Panc1 (cell line): ENCODE results near the gene COL23A1. TPM values are rescaled to one million over a fixed set of nuclear protein-coding genes. Genes with fewer than 3 reads are reported as not detected.

Source experiments
- ATAC-seq: fragments of 200-7000 bp; cut with Tn5 transposase; 2 replicates; pipeline ENCODE4 v1.9.1; 2020; ENCODE audit warnings: mild to moderate bottlenecking, moderate library complexity
- BruUV-seq: library from RNA; stranded (reverse); fragments of 400-500 nt; replicated peaks from 2 replicates; lab custom pipeline; 2021; lab: Mats Ljungman, UMichigan
- CTCF ChIA-PET: fragments of 300-600 bp; sonication (Branson Sonifier 250); formaldehyde crosslinking; loops from one replicate; lab custom pipeline; 2022; ENCODE audit warnings: antibody characterized with exemption; lab: Charles Lee
- POLR2A ChIA-PET: fragments of 300-600 bp; sonication (Branson Sonifier 250); formaldehyde crosslinking; loops from one replicate; lab custom pipeline; 2022; ENCODE audit warnings: antibody characterized with exemption; lab: Charles Lee
- DNase-seq: peaks from one replicate; pipeline ENCODE4 v3.0.0-alpha.2; 2010; ENCODE audit warnings: low read depth, low spot score
- H3K27ac ChIP-seq: 2 replicates; pipeline ENCODE4 v1.5.1; 2011; ENCODE audit warnings: mild to moderate bottlenecking, low read length, inconsistent platforms
- H3K27me3 ChIP-seq: fragments of 200-500 bp; sonication (Bioruptor generic); 2 replicates; pipeline ENCODE4 v1.6.0; 2014; ENCODE audit warnings: low read length, inconsistent platforms; ENCODE audit not compliant: control insufficient read depth, insufficient read depth
- H3K36me3 ChIP-seq: fragments of 200-500 bp; sonication (Bioruptor generic); 2 replicates; pipeline ENCODE4 v1.5.1; 2014; ENCODE audit warnings: inconsistent platforms, mild to moderate bottlenecking, low read length, moderate library complexity; ENCODE audit not compliant: control insufficient read depth, insufficient read depth
- H3K4me1 ChIP-seq: 2 replicates; pipeline ENCODE4 v1.5.1; 2011; ENCODE audit warnings: inconsistent platforms, mild to moderate bottlenecking, low read length, moderate library complexity; ENCODE audit not compliant: control insufficient read depth, insufficient read depth
- H3K4me3 ChIP-seq, 2 experiments: 2 replicates each; pipeline ENCODE4 v1.5.1; 2011 to 2012; ENCODE audit warnings: low read depth in 2 of 2, low read length in 2 of 2, mild to moderate bottlenecking in 2 of 2, inconsistent platforms in 1 of 2, moderate library complexity in 1 of 2
- H3K9me3 ChIP-seq: fragments of 200-500 bp; sonication (Bioruptor generic); 2 replicates; pipeline ENCODE4 v1.5.1; 2014; ENCODE audit warnings: low read depth, mild to moderate bottlenecking, inconsistent platforms, low read length, moderate library complexity; ENCODE audit not compliant: control insufficient read depth, insufficient read depth
- CTCF ChIP-seq: fragments of 450-650 bp; IDR thresholded peaks from 2 replicates; pipeline ENCODE4 v1.5.1; 2017; ENCODE audit warnings: mild to moderate bottlenecking
- POLR2AphosphoS5 ChIP-seq: IDR thresholded peaks from 2 replicates; pipeline ENCODE4 v1.6.1; 2012; ENCODE audit warnings: mild to moderate bottlenecking, low read depth, low read length, moderate library complexity
- REST ChIP-seq, 2 experiments: IDR thresholded peaks; 2 replicates each; pipeline ENCODE4 v1.6.1; 2011 to 2012; ENCODE audit warnings: low read depth in 2 of 2, control low read depth in 1 of 2, low read length in 1 of 2, mild to moderate bottlenecking in 1 of 2, moderate library complexity in 1 of 2; ENCODE audit not compliant: insufficient read depth in 1 of 2
- SIN3A ChIP-seq: IDR thresholded peaks from 2 replicates; pipeline ENCODE4 v1.6.1; 2012; ENCODE audit warnings: low read depth, mild to moderate bottlenecking, low read length, moderate library complexity, borderline replicate concordance; ENCODE audit not compliant: insufficient read depth
- TCF7L2 ChIP-seq: IDR thresholded peaks from 2 replicates; pipeline ENCODE4 v1.6.1; 2011; ENCODE audit warnings: mild to moderate bottlenecking, low read depth, low read length, inconsistent platforms
- in situ Hi-C: cut with HindIII; loops from 2 replicates; pipeline ENCODE4 v1.10.0; 2016; ENCODE audit warnings: low sequenced_read_pairs, low pct_unique_long_range_greater_than_20kb
- intact Hi-C: fragments of 100-400 bp; cut with micrococcal nuclease; formaldehyde crosslinking; loops from one replicate; pipeline ENCODE4 v1.10.0; 2022; ENCODE audit not compliant: unreplicated experiment
- total RNA-seq: library from RNA; stranded (reverse); gene quantifications from one replicate; pipeline ENCODE4 v1.2.1, GENCODE V29; 2021; ENCODE audit not compliant: unreplicated experiment

Gene COL23A1
- total RNA-seq, 1 experiment from 2014 or later: 0.05 TPM

GRCh38 chr5:178372142-178372571, 218.0 kb downstream of the COL23A1 start:
- TF ChIP-seq TCF7L2 (no peak), CTCF (no peak), POLR2AphosphoS5 (no peak), SIN3A (no peak), REST (IDR thresholded peaks at IDR 0.05; ENCODE audit: insufficient read depth in 1 of 2, low read depth in 2 of 2, low read length in 1 of 2) (no peak)
- Histone ChIP-seq H3K27me3 (peaks cover 2% of the 10 kb centered on the region; the same call in 1 of the 2 replicates), H3K4me3 (no peak overlapping the region), H3K27ac (no peak overlapping the region), H3K4me1 (peaks cover 3% of the 10 kb centered on the region; the same call in 1 of the 2 replicates), H3K9me3 (no peaks in the 10 kb centered on the region), H3K36me3 (no peaks in the 10 kb centered on the region)
- DNase-seq (no peak), ATAC-seq (no peak)
- POLR2A ChIA-PET: interaction anchor here (0.6 to 0.8 kb wide), 2 partner anchors 15 to 843 kb away, joined by 4 to 5 read pairs; no protein-coding TSS in a partner anchor
- no TSS peak for BruUV-seq
- in situ Hi-C loops: no loop called here
- CTCF ChIA-PET: no interaction called here
- intact Hi-C loops: no loop called here

- BruUV-seq: no TSS peak
- H3K27me3 ChIP-seq: peaks cover 2% of the 10 kb centered on the region; the same call in 1 of the 2 replicates
- no peak overlapping the region for H3K27ac ChIP-seq
- H3K4me1 ChIP-seq: peaks cover 3% of the 10 kb centered on the region; the same call in 1 of the 2 replicates
- TF ChIP-seq TCF7L2 (no peak), POLR2AphosphoS5 (no peak), SIN3A (no peak), REST (IDR thresholded peaks at IDR 0.05; ENCODE audit: insufficient read depth in 1 of 2, low read depth in 2 of 2, low read length in 1 of 2) (no peak), CTCF (no peak)
- in situ Hi-C loops (no loop called here), intact Hi-C loops (no loop called here)
- DNase-seq: no peak
- no peak for ATAC-seq
- POLR2A ChIA-PET: no interaction called here
- H3K9me3 ChIP-seq: no peaks in the 10 kb centered on the region
- H3K36me3 ChIP-seq: no peaks in the 10 kb centered on the region
- CTCF ChIA-PET: no interaction called here
- no peak overlapping the region for H3K4me3 ChIP-seq
These were observed 218.7 kb downstream of the COL23A1 start for GRCh38 chr5:178371362-178372111.
